Activated effector memory CD4-positive, alpha-beta T cell treated with Interleukin-2 at 50 U/mL for 16 hours (primary cell): Measurements from ENCODE around the gene SSBP2.

Experiments
- DNase-seq: peaks from one replicate; pipeline ENCODE4 v3.0.0-alpha.2; 2020

SSBP2 gene

DNA sequence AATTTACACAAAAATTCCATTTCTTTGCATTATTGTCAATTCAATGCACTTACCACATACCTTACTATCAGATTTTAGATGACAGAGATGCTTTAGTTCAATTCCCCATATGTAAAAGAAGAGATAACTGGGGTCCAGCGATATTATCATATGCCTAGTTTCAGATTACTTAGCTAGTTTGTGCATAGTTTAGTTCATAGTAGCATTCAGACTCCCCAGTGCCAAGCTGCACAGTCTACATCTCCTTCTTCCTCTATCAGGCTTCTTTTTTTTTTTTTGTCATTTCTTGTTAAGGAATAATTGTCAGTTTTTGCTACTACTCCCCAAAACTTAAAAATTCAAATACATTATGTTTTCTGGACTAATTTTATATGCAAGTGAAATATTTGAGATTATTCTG lies 175.0 kb downstream of the SSBP2 start:
- DNase-seq, result no peak

DNA sequence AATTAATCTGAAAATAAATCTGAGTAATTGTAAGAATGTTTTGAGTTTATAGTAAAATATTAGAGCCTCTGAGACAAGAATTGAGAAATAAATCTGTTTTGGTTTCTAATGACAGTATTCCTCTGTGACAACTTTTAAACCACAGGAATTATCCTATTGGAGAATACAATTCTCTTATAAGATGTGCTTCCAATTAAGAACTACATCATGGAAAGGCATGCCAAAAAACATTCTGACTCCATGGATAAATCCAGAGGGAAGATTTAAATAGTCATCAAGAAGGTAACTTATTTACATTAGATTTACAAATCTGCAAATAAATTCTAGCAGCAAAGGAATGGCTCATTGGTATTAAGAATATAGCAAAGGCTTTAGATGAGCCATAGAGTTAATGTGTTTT lies 178.7 kb downstream of the SSBP2 start:
- no peak for DNase-seq

DNA sequence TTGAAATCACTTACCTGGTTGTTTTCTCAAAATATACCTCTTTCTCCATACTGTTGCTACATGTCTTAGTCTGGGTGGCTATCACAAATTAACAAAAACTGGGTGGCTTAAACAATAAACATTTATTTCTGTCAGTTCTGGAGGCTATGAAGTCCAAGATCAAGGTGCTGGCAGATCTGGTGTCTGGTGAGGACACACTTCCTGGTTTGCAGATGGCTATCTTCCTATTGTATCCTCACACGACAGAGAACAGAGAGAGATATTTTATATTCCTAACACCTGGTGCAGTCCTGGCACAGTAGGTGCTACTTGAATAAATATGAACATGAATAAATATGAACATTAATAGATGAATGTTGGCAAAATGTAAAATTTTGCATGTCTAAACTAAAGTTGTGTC lies 192.7 kb downstream of the SSBP2 start:
- DNase-seq, result no peak

DNA sequence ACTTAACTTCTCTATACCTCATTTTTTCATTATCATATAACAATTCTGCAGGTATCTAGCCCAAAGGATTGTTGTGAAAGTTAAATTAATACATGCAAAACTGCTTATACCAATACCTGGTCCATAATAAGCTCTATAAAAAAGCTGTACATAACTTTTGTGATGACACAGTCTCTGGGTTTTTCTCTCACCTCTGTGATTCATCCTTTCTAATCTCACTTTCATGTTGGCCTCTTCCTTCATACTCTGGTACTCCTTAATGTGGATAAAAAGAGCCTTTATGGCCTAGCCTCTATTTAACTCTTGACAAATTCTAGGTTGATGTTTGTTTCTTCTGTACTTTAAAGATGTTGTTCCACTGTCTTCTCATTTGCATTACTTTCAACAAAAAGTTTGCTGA lies 194.1 kb downstream of the SSBP2 start:
- no peak for DNase-seq

DNA sequence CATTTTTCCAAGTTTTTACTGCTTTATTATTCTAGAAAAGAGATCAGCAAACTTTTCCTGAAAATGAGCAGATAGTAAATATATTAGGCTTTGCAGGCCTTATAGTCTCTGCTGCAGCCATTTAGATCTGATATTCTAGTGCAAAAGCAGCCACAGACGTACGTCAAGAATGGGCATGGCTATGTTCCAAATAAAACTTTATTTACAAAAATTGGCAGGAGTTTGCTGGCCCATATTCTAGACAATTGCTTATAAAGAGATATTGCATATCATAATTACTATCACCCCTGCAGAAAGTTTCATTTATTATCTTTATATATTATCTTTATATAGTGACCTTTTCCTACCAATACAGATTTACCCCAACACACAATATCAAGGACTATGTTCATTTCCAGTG lies 195.0 kb downstream of the SSBP2 start:
- DNase-seq, result no peak

DNA sequence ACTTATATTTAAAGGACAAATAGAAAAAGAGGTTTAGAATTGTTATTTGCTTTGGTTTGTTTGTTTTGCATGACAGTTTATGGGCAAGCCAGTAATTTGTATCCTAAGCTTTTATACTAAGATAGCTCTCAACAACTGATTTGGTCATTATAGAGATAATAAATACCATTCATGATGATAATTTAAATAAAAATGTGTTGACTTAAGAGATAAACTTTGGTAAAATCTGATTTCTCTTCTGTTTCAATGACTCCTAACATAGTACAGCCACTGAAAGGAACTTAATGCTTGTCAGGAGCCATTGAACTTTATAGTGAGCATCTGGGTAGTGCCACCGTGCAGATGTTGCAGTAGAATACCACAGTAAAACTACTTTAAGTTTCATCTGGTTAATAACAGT lies 196.2 kb downstream of the SSBP2 start:
- no peak for DNase-seq

DNA sequence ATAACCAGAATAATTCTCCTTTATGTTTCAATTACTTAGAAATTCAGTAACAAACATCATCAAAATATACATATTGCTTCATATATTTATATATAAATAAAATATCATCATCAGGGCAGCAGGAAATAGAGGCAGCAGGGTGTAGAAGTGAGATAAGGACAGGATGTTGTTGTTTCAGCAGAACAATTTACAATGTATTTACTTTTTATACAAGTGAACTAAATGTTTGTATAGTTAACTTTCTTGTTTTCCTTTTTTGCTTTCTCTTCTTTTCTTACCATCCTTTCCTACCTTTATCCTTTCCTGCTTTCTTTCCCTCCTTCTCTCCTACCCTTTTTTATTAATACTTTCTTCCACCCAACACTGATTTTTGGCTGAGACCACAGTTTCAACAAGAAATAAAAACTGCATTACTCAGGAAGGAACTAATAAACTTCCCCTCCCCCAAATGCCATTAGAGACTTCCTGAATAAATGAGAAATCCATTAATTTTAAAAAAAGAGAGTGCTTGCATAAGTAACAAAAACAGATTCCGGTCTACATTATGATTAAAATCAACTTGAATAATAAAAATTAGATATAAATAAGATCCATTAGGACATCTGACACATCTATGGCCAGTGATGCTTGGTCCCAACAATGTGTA lies 197.2 kb downstream of the SSBP2 start:
- no peak for DNase-seq

DNA sequence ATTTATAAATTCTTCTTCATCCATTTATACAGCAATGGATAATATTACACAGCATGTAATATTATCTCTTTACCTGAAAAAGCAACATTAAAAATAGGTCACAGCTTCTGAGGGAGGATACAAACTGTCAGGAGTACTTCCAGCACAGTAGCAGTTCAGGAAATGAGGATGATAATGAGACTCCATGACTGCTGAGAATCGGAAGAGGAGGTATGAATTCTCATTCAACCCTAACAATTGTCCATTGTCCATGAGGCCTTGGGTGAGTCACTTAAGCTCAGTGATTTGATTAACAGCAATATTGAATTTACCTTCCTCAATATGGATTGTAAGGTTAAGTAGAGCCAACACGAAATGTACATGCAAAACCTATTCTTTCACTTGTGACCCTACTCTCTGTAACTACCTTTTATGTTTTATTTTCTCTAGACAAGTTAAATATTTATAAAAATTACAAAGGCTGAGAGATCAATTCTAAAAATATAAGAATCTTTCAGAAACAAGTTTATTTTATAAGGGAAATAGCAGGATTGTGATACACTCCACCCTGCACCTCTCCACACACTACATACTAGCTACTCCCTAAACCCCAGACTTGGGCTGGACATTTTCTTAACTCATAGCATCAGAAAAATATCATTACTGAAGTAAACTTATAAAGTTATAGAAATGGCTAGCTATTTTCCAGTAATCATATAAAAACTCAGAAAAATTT lies 197.9 kb downstream of the SSBP2 start:
- no peak for DNase-seq

DNA sequence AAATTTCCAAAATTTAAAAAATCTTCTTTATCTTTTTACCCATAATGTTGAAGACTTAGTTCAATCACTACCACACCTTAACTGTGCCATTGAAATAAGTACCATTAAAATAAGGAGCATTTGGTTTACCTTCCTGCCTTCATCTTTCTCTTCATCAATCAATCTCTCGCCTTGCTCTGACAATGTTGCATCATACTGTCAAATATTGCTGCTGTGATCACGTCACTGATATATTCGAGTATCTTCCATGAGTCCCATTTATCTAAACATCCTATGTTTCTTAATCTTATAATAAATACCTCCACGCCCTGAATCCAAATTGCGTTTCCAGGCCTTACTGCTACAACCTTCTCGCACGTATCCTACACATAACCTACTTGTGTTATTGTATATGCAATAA lies 201.8 kb downstream of the SSBP2 start:
- DNase-seq, result no peak

DNA sequence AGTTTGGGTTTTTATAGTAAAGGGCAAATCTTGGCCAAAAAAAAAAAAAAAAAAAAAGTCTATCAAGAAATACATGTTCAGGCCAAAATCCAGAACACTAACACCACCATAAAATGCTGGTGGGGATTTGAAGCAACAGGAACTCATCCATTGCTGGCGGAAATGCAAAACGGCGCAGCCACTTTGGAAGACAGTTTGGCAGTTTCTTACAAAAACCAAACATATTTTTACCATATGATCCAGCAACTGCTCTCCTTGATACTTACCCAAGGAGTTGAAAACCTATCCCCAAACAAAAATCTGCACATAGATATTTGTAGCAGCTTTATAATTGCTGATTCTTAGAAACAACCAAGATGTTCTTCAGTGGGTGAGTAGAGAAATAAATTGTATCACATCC lies 203.9 kb downstream of the SSBP2 start:
- no peak for DNase-seq

DNA sequence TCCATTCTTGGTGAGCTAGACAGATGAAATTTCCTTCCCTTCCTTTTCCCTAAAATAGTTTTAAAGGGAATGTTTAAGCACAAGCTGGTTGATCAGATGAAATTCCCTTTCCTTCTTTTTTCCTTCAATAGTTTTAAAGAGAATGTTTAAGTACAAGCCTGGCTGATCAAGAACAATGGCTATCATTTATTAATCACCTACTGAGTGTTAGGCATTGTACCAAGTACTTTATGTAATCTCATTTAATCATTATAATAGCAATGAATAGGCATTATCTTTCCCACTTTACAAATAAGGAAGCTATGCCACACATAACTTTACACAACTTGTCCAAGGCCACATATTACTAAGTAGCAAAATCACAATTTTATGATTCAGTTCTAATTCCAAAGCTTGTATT lies 205.0 kb downstream of the SSBP2 start:
- no peak for DNase-seq

DNA sequence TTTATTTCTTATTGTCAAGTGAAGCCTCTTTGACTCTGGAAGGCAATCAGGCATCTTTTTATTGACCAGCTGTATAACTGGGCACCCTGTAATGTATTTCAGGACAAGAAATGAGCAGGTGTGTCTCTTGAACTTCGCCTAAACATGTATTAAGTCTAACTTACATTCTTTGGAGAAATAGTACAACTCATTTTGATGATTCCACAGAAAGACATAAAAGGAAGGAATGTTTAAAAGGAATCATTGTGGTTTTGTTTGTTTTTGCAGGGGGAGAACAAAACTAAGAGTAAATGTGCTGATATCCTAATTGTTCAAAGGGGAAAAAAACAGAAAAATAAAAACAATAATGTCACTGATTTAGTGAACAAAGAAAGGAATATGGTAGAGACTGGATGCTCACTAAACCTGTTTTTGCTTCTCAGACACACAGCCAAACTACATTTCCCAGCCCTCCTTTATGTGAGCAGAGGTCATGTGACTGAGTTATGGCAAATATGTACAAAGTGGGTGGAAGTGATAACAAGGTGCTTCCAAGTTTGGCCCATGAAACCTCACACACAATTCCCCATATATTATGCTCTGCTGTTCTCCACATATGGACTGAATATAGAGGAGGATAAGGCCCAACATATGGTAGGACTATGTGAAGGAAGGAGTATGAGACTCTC lies 206.4 kb downstream of the SSBP2 start:
- no peak for DNase-seq

DNA sequence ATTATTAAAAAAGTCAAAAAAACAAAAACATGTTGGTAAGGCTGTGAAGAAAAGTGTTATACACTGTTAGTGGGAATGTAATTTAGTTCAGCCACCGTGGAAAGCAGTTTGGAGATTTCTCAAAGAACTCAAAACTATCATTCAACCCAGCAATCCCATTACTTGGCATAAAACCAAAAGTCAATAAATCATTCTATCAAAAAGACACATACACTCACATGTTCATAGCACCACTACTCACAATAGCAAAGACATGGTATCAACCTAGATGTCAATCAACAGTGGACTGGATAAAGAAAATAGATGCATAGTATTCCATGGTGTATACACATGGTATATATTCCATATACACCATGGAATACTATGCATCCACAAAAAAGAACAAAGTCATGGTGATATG lies 208.7 kb downstream of the SSBP2 start:
- no peak for DNase-seq

DNA sequence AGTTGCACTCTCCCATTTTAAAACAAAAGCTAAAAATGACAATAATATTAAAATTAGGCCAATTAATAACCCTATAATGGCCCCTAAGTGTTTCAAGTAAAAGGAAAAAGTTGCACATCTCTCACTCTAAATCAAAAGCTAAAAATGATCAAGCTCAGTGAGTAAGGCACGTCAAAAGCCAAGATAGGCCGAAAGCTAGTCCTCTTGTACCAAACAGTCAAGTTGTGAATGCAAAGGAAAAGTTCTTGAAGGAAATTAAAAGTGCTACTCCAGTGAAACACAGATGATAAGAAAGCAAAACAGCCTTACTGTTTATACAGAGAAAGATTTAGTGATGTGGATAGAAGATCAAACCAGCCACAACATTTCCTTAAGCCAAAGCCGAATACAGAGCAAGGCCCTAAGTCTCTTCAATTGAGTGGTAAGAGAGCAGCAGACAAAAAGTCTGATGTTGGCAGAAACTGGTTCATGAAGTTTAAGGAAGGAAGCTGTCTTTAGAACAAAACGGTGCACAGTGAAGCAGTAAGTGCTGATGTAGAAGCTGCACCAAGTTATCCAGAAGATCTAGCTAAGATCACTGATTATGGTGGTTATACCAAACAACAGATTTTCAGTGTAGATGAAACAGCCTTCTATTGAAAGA lies 212.9 kb downstream of the SSBP2 start:
- DNase-seq, result no peak

DNA sequence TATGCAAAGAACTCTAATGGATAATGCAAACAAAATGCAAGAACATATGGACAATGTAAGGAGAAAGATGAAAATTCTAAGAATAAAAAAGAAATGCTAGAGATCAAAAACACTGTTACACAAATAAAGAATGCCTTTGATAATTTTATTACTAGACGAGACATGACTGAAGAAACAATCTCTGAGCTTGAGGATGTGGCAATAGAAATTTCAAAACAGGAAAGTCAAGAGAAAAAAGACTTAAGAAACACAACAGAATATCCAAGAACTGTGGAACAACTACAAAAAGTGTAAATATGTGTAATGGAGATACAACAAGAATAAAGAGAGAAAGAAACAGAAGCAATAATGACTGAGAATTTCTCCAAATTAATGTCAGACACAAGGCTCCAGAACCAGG lies 216.5 kb downstream of the SSBP2 start:
- DNase-seq, result no peak

DNA sequence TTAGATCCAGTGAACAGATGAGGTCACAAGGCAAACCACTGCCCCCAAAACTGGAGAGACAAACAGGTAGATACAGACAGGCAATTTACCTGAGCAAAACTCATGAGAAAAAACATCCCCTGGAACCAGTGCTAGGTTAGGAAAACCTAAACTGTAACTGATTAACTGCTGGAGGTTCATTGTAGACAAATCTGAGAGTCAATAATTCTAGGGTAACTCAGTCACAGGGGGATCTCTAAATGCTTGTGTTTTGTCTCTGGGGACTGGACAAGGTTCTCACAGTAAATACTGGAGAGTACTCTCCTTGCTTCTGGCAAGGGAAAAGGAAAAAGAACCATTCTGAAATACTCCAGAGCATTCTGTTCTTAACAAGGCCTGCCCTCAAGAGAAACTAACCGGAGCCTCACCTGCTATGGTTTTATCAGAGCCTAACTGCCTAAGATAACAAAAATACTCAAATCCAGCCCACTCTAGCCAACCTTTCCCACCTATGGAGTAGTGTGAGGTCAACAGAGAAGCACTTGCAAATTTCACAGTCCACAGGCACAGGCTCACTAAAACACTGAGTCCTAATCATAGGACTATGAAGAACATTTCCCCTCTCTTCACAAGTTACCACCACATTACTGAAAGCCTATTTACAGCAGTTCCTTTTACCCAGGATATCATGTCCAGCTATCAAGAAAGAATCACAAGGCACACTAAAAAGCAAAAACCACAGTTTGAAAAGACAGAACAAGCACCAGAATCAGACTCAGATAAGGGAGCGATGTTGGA lies 217.1 kb downstream of the SSBP2 start:
- no peak for DNase-seq

DNA sequence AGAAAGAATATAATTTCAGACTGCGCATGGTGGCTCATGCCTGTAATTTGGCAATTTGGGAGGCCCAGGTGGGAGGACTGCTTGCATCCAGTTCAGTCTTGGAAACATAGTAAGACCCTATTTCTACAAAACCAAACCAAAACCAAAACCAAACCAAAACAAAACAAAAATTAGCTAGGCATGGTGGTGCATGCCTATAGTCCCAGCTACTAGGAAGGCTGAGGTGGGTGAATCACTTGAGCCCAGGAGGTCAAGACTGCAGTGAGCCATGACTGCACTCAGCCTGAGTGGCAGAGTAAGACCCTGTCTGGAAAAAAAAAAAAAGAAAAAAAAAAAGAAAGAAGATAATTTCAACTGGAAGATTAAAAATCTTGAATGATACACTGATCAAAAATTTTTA lies 220.0 kb downstream of the SSBP2 start:
- DNase-seq, result no peak

DNA sequence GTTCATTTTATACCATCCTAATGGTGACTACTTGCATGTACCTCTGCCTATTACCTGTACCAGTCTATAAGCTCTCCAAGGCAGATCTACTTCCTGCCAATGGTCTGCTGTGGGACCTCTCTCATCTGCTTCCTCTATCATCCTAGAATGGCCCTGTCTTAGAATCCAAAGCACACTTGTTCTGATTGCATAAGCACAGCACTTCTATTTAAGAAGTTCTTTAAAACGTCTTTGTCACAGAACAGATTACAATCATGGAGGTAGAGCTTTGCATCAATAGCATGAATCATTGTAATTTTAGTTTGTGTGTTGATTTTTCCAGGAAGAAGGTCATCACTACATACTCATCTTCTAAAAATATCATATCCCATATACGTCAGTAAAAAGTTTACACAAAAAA lies 225.2 kb downstream of the SSBP2 start:
- DNase-seq, result no peak

DNA sequence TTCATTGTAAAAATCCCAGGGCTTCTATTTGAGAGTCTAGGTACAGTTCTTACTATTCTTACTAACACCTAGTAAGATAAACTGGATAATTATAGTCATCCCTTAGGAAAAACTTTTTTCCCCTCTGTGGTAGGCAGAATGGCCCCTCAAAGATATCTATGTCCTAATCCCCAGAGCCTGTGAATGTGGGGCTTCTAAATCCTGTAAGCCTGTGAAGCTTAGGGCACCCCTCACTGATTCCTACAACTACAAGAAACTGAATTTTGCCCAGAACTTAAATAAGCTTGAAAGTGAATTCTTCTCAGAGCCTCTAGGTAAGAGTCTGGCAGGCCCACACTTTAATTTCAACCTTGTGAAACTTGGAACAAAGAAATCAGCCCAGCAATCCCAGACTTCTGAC lies 226.9 kb downstream of the SSBP2 start:
- DNase-seq, result no peak

DNA sequence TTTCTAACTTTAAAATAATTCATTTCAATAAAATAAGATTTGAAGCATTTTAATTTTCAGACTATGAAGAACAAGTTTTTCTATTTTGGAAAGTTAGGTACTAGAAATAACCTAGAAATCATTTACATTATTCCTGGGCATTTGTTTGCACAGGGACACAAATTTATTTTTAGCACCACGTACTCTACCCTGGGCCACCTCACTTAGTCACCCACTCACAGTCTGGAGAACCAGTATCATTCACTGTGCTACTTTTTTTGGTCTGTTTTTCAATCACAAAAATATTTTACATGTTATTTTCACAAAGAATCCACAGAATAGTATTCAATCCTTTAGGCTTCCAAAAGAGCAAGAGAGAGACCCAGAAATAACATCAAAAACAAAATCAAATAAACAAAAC lies 228.3 kb downstream of the SSBP2 start:
- DNase-seq, result no peak

DNA sequence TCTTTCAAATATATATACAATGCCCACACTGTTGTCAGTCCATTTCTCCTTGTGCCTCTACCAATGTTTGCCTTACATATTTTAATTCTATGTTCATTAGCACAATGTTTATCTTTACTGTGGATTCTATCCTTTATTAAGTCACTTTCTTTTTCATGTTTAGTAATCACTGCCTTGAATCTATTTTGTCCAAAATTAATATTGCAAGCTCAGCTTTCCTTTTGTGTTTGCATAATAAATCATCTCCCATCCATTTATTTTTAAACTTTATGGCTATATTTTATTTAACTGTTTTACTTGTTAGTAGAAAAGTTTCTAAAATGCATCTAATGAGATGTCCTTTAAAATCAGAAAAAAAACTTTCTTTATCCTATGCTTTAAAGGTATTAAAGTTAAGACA lies 230.1 kb downstream of the SSBP2 start:
- no peak for DNase-seq

DNA sequence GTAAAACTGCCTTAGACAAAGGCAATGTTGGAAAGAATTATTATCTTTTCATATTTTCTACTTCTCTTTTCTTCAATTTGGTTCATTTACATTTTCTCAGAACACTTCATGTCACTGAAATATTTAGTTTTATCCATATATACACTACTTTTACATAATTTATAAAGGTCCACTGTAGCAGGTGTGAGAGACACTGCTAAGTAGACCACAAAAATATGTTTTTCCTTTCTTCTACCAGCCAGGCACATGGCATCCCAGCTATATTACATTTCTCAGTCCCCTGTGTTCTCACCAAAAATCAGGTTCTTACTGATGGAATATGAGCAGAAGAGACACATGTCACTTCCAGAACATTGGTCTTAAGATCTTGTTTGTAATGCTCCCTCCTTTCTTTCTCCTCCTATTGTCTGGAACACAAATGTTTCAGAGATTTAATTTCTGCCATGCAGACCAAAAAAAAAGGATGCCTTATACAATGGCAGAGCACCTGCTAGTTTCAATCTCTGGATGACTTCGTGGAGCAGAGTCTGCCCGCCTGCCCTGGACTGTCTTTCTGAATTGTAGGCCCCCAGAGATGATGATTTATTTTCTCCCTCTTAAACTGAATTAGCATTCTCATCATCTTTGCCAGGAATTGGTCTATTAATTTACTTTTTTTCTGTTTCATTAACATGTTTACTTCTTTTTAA lies 231.5 kb downstream of the SSBP2 start:
- no peak for DNase-seq

DNA sequence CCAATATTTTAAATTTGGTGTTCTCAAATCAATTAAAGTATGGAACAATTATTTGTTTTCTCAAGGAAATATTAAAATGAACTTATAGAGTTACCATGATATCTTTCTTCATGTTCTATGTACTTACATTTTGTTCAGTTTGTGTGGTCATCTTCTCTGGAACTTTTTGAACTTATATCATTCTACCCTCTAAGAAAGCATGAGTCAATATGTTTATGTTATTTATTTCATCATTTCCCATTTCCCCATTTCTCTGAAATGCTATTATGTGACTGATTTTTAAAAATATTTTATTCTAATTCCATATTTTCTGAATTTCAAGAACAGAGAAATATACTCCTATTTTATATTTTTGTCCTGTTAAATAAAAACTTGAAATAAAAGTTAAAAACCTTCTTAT lies 233.4 kb downstream of the SSBP2 start:
- no peak for DNase-seq
